Measurements from ENCODE around the gene TMC5.
A peak's percentile ranks its signal among the peaks of the same experiment; 100 is the strongest.
"Not testable (repeated sequence)": the region's sequence is repeated elsewhere in the genome, so short reads cannot be mapped to it uniquely, and the experiment has no call there.

TMC5 gene

DNA sequence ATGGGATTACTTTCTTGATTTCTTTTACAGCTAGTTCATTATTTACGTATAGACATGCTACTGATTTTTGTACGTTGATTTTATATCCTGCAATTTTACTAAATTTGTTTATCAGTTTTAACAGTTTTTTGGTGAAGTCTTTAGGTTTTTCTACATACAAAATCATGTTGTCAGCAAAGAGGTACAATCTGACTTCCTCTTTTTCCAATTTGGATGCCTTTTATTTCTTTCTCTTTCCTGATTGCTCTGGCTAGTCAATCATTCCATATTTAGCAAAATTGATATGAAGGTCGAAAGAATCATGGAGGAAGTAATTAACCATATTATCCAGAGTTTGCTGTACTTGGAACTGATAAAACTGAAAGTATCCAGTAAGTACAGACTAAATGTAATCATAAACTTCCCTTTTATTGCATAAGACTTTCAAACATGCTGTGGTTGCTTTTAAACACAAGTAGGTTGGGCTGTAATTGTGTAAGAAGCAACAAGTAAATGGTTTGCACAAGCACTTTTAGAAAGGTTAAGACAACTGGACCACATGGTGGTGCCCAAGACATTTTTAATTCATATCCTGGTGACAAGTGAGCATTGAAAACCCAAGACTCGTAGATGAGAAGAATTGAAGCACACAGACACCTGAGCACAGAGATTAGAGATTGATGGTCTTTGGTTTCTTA is 95.8 kb downstream of the TMC5 start:
- DNase-seq, result no peak

DNA sequence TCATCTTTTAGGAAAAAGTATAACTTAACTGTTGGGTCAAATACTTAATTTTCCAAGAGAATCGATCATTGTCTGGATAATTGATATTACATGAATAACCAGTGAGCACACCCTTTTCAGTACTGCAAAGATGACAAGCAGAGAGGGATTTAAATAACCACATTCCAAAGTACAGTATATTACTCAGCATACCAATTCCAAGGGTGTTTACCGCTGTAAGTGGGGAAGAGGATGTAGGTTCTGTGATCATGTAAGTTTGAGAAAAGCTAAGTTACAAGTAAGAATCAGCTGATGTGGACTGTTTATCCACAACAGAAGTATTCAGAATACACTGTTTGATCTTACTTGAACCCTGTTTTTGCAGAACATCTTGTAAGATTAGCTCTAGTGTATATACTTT is 98.1 kb downstream of the TMC5 start:
- no peak for DNase-seq

DNA sequence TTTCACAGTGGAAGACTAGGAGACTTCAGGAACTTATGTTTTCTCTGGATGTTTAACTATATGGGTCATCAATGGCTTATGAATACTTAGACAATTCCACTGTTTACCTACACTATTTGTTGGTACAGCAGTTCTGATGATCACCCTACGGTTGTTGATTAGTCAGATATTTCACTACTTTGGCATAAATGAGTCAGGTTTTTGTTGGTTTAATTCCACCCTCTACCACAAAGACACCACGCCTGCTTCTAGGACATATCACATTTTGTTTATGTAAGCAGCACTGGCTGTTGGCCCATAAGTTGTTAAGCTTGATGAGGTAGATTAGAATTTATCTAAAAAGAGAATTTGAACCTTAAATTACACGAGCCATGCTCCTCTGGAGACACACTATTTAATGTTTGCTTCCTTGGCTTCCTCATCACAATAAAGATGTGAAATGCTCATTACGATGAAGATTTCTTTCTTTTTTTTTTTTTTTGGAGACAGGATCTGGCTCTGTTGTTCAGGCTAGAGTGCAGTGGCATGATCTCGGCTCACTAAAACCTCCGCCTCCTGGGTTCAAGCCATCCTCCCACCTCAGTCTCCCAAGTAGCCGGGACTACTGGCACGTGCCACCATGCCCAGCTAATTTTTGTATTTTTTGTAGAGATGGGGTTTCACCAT is 99.9 kb downstream of the TMC5 start:
- no peak for DNase-seq

DNA sequence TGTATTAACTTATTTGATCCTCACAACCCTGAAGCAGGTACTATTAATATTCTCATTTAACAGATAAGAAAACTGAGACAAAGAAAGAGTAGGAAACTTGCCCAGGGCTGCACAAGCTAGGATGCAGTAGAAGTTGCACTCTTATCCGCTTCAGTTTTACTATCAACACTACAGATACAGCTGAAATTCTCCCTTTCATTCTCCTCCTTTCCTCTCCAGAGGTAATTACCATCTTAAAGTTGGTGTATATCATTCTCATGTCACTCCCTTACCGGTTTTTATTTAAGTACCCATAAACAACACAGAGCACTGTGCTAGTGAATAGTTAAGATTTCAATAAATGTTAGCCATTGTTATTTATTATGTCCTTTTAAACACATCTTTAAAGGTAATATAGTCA is 100.7 kb downstream of the TMC5 start:
- DNase-seq, result no peak

DNA sequence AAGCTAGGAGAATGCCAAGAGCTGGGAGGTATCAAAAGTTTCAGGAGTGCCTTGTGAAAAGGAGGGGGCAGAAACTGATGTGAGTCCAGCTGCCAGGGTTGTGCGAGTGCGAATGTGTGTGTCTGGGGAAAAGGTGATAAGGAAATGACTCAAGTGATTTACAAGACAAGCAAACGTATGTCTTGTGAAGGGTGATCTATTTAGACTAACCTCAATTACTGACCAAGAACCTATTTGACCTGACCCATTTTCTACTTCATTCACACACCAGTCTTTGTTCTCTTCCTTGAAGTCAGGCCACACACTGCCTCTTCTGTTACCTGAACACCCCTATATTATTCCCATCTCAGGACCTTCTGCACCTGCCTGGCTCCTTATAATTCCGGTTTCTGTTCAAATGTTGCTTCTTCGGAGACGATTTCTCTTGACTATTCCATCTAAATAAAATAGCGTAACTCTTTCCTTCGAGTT is 103.2 kb downstream of the TMC5 start:
- no peak for DNase-seq

- DNase-seq, result peak; percentile 94
Observed at GRCh38 chr16:19521471-19522396, 104.1 kb downstream of the TMC5 start, which contains the start of gene GDE1. GDE1 (minus strand) TSS chr16:19522098; CDS start chr16:19521964, 134 bp downstream.

DNA sequence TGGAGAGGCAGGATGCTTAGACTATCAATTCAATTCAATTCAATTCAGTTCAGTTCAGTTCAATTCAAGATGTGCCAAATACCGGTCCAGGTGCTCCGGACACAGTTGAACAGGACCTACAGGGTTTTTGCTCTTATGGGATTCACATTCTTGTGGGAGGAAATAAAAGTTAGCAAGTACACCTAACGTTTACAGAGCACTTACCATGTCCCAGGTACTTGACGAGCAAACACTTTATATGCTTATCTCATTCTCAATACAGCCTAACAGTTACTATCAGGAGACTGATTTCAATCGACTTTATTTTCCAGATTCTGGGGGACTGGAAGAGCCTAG is 104.7 kb downstream of the TMC5 start:
- no peak for DNase-seq

- no peak for DNase-seq
Observed at GRCh38 chr16:19522760-19523159, 105.1 kb downstream of the TMC5 start.

GRCh38 chr16:19523184-19523558 is 105.5 kb downstream of the TMC5 start:
- DNase-seq, result no peak

DNA sequence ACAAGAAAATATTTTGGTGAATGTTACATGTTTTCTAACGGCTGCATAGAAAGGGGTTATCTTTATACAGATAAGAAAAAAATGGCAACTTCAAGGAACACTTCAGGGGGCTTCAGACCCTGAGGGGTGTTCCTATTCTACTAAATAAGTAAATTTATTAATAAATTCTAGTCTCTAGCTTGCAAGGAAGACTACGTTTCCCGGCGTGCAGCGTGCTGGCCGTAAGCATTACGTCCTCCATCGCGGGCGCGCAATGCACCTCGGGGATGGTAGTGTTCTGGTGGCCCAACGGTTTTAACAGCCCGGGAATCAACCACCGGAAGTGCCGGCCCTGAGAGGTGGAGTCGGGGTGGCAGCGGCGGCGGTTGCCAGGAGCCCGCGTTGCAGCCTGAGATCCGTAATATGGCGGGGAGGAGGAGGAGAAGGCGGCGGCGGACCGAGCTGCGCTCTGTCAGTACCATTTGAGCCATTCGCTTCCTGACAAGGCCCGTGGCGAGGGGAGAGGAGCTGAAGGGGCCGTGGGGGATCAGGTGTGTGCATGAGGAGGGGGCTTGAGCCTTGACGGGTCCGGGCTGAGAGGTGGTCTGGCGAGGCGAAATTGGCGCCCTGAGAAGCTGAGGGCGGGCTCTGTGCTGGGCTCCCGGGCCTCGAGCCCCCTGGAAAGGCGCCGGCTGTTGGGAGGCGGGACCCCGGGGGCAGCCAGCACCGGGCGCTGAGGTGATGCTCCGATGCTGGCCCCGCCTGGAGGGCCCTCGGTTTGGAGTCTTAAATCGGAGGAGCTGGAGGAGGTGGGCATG is 106.1 kb downstream of the TMC5 start, which contains the start of gene CCP110:
CCP110 (plus strand) TSS at position 384 of the 797 bp plus-strand sequence. CDS start 3,940 bp downstream, outside the sequence.
- peak; percentile 94 for DNase-seq

DNA sequence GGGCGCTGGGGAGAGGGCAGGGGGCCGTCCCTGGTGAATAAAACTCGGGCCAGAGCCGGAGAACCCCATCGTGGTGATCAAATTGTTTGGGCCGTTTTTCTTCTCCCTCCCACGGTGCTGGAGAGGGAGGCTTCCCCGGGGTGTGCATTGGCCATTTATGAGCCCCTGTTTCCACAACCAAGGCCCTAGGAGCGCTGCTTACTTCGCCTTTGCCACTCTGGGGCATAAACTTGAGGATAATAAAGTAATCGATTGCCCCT is 106.6 kb downstream of the TMC5 start:
- no peak for DNase-seq

- no peak for DNase-seq
Observed at GRCh38 chr16:19524616-19525384, 107.1 kb downstream of the TMC5 start.

DNA sequence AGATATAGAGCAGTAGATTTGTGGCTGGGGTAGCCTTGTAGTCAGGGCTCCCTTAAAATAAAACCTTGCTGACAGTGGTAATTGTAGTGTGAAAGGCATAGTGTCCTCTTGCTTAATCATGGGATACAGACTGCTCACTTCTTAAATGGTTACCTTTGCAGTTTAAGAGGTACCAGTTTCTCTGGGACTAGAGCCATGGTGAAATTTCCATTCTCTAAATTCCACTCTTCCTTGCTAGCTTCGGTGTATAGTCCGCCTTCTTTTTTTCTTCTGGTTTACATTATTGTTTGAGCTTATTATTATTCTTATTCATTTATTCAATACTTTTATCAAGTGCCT is 107.7 kb downstream of the TMC5 start:
- DNase-seq, result no peak

DNA sequence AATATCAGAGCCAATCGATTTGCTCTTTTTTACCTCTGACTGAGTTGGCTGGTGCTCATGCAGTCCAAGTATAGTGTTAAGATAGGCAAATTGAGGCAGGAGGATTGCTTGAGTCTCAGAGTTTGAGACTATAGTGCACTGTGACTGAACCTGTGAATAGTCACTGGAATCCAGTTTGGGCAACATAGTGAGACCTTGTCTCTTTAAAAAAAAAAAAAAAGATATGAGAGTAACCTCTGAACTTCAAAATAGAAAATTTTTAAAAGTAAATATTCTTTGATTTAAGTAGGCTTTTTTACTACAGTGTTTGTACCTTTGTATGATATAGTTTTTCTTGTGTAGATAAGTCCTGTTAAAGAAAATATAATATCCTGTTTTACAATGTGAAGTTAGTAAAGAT is 109.5 kb downstream of the TMC5 start:
- DNase-seq, result no peak

DNA sequence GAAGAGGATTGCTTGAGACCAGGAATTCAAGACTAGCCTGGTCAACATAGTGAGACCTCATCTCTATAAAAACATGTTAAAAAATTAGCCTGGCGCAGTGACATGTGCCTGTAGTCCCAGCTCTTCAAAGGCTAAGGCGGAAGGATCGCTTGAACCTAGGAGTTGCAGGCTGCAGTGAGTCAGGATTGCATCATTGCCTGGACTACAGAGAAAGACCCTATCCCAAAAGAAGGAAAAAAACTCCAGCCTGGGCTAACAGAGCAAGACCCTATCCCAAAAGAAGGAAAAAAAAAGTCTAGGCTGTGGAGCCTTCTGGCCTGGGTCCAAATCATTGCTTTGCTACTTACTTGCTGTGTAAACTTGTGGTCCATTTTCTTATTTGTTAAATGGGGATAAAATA is 111.0 kb downstream of the TMC5 start:
- no peak for DNase-seq

DNA sequence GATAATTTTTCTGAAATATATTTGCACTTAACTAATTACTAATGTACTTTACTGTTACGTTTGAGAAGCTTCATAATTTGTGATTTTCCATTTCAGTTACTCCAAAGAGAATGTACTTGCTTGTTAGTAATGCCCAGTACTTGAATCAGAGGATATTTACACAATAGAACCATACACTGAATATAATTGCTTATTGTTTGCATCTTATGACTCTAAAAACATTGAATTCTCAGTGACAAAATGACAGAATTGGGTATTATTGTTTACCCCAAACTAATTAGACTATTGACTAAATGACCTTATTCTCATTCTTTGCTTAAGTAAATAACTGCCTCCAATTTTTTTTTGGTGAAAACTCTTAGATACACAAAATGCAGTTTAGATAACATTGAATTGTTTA is 114.9 kb downstream of the TMC5 start:
- no peak for DNase-seq

DNA sequence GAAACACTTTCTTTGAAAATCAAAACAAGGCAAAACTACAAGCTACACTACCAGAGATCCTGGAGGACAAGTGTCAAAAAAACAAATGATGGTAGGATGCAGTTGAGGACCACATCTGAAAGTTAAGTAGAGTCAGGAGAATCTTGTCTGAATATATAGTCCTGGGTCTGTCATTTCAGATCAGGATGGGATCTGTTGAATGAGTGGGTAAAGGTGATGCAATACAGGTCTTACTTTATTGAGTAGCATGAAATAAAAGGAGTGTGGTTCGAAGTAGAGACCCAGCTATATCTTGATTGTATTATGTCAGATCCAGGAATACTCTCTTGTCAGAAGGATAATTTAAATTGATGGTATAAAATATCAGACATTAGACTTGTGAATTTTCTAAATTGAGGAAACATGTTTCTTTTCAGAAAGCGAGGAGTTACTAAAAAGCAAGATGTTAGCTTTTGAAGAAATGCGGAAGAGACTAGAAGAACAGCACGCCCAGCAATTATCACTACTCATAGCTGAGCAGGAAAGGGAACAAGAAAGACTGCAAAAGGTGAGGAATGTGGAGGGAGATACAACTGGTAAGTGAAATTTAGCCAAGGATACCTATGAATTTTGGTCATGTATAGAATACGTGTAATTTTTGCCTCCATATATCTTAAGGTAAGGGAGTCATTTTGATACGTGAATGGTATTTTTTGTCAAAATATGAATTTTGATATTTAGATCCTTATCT is 122.7 kb downstream of the TMC5 start:
- DNase-seq, result no peak

GRCh38 chr16:19542138-19542821 is 124.6 kb downstream of the TMC5 start:
- DNase-seq, result no peak

GRCh38 chr16:19543278-19543996 is 125.8 kb downstream of the TMC5 start:
- not testable (repeated sequence) for DNase-seq

DNA sequence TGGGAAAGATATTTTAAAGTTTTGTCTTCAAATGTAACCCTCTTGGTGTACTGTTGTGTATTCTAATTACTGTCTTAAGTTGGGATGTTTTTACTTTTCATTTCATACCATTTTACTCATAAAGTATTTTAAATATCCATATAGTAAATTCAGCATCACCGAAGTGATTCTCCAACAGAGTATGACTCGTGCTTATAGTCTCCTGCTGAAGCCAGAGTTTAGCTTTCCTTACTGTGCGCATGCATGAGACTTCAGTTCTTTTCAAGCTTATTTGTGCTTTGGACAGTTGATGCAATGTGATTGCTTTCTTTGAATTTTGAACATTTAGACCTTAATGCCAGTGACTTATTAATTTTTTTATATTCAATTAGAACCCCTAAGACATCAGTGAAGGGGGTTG is 130.5 kb downstream of the TMC5 start:
- no peak for DNase-seq
